CD14-positive monocyte (primary cell): ENCODE data around the gene FKBP4. TPM values are rescaled to one million over a fixed set of nuclear protein-coding genes. Genes with fewer than 3 reads are reported as not detected.

Experiments
- DNase-seq, 3 donors: peaks; one replicate each; pipeline ENCODE4 v3.0.0-alpha.2; 2011 to 2022
- H2AFZ ChIP-seq: 2 replicates; pipeline ENCODE4 v1.6.0; 2012; ENCODE audit warnings: mild to moderate bottlenecking, low read depth, low read length, inconsistent platforms; ENCODE audit not compliant: insufficient read depth, poor library complexity, severe bottlenecking
- H3K27ac ChIP-seq, 2 donors: 1 replicate in 1 of 2; 2 replicates in 1 of 2; pipeline ENCODE4 v1.5.1; 2012 to 2013; ENCODE audit warnings: low read length in 2 of 2, control low read depth in 1 of 2, inconsistent platforms in 1 of 2, low read depth in 1 of 2, mild to moderate bottlenecking in 1 of 2
- H3K27me3 ChIP-seq, 2 donors: one replicate each; pipeline versions ENCODE4 v1.6.0 to v1.6.1; 2011 to 2013; ENCODE audit warnings: low read length in 2 of 2; ENCODE audit not compliant: control insufficient read depth in 2 of 2, insufficient read depth in 2 of 2
- H3K36me3 ChIP-seq, 2 donors: replicated peaks in 1 of 2; 1 replicate in 1 of 2; 2 replicates in 1 of 2; pipeline versions ENCODE4 v1.5.1 to v1.6.1; 2012 to 2013; ENCODE audit warnings: low read length in 2 of 2, control low read depth in 1 of 2, inconsistent platforms in 1 of 2, mild to moderate bottlenecking in 1 of 2; ENCODE audit not compliant: insufficient read depth in 2 of 2, control insufficient read depth in 1 of 2
- H3K4me1 ChIP-seq, 2 donors: 1 replicate in 1 of 2; 2 replicates in 1 of 2; pipeline versions ENCODE4 v1.5.1 to v1.6.1; 2012 to 2013; ENCODE audit warnings: low read length in 2 of 2, control low read depth in 1 of 2, inconsistent platforms in 1 of 2, mild to moderate bottlenecking in 1 of 2, moderate library complexity in 1 of 2; ENCODE audit not compliant: insufficient read depth in 2 of 2, control insufficient read depth in 1 of 2
- H3K4me2 ChIP-seq: replicated peaks from 2 replicates; pipeline ENCODE3; 2012; ENCODE audit warnings: low read length, moderate library complexity, mild to moderate bottlenecking; ENCODE audit not compliant: poor library complexity, severe bottlenecking; ENCODE audit errors: extremely low read depth
- H3K4me3 ChIP-seq, 3 experiments: fragments of 200-600 bp in 1 of 3; sonication (generic) in 1 of 3; replicated peaks in 1 of 3; 1 replicate in 2 of 3; 2 replicates in 1 of 3; pipeline ENCODE4 v1.5.1; 2011 to 2013; ENCODE audit warnings: low read length in 3 of 3, mild to moderate bottlenecking in 3 of 3, control low read depth in 2 of 3, low read depth in 2 of 3, inconsistent platforms in 1 of 3, moderate library complexity in 1 of 3
- H3K79me2 ChIP-seq: 2 replicates; pipeline ENCODE4 v1.6.0; 2012; ENCODE audit warnings: mild to moderate bottlenecking, control low read depth, inconsistent platforms, low read length, moderate library complexity; ENCODE audit not compliant: insufficient read depth
- H3K9ac ChIP-seq: 2 replicates; pipeline ENCODE4 v1.6.0; 2017; ENCODE audit warnings: low read length, mild to moderate bottlenecking; ENCODE audit not compliant: insufficient read depth, poor library complexity, severe bottlenecking
- H3K9me3 ChIP-seq, 2 donors: replicated peaks in 1 of 2; 1 replicate in 1 of 2; 2 replicates in 1 of 2; pipeline versions ENCODE4 v1.5.1 to v1.6.1; 2012 to 2013; ENCODE audit warnings: low read length in 2 of 2, control low read depth in 1 of 2; ENCODE audit not compliant: control insufficient read depth in 1 of 2, insufficient read depth in 1 of 2
- H4K20me1 ChIP-seq: 2 replicates; pipeline ENCODE4 v1.6.0; 2012; ENCODE audit warnings: mild to moderate bottlenecking, low read length, control low read depth, moderate library complexity; ENCODE audit not compliant: insufficient read depth
- H3K27ac Mint-ChIP-seq, 7 donors: one replicate each; pipeline ENCODE4 v1.8.0; 2020; ENCODE audit warnings: mild to moderate bottlenecking in 7 of 7, mixed read lengths in 7 of 7, moderate library complexity in 6 of 7, inconsistent platforms in 2 of 7
- H3K27me3 Mint-ChIP-seq, 3 donors: one replicate each; pipeline ENCODE4 v1.8.0; 2021 to 2022; ENCODE audit warnings: low read depth in 3 of 3, mild to moderate bottlenecking in 3 of 3, mixed read lengths in 3 of 3, moderate library complexity in 3 of 3, inconsistent platforms in 1 of 3
- H3K36me3 Mint-ChIP-seq, 2 donors: one replicate each; pipeline ENCODE4 v1.8.0; 2020; ENCODE audit warnings: mixed read lengths in 2 of 2, inconsistent platforms in 1 of 2, mild to moderate bottlenecking in 1 of 2
- H3K4me1 Mint-ChIP-seq: one replicate; pipeline ENCODE4 v1.8.0; 2020; ENCODE audit warnings: mild to moderate bottlenecking, mixed read lengths
- H3K4me3 Mint-ChIP-seq, 2 donors: one replicate each; pipeline ENCODE4 v1.8.0; 2020; ENCODE audit warnings: mild to moderate bottlenecking in 2 of 2, mixed read lengths in 2 of 2, moderate library complexity in 1 of 2
- H3K9me3 Mint-ChIP-seq, 7 donors: one replicate each; pipeline ENCODE4 v1.8.0; 2020 to 2022; ENCODE audit warnings: mixed read lengths in 7 of 7, mild to moderate bottlenecking in 6 of 7, moderate library complexity in 6 of 7, inconsistent platforms in 2 of 7
- WGBS: methylation state at CpG from one replicate; pipeline ENCODE4 v1.1.5; 2013; ENCODE audit warnings: missing lambda C conversion rate; ENCODE audit not compliant: insufficient coverage; 5-methylcytosine and 5-hydroxymethylcytosine counted together
- intact Hi-C, 2 donors: fragments of 100-400 bp; cut with micrococcal nuclease; formaldehyde crosslinking; loops; one replicate each; pipeline versions ENCODE4 v1.15.0 to v1.15.1; 2023
- polyA plus RNA-seq, 3 donors: library from polyadenylated mRNA; depleted of rRNA in 1 of 3; unstranded in 2 of 3; stranded (reverse) in 1 of 3; fragments of 300-500 nt in 2 of 3; fragments of >200 nt in 1 of 3; fragmentation: Illumina TruSeq in 2 of 3; gene quantifications; 1 replicate in 2 of 3; 2 replicates in 1 of 3; pipeline ENCODE4 v1.2.3, GENCODE V29; 2012 to 2021
- TF ChIP-seq, protein P1 (sequence below): fragments of 200-600 bp; IDR thresholded peaks from one replicate; pipeline ENCODE4 v1.8.0; 2022; ENCODE audit warnings: antibody characterized with exemption, mild to moderate bottlenecking

FKBP4 gene
- polyA plus RNA-seq, 3 donors, result 19.3 to 22.1 (median 20.1) TPM

DNA sequence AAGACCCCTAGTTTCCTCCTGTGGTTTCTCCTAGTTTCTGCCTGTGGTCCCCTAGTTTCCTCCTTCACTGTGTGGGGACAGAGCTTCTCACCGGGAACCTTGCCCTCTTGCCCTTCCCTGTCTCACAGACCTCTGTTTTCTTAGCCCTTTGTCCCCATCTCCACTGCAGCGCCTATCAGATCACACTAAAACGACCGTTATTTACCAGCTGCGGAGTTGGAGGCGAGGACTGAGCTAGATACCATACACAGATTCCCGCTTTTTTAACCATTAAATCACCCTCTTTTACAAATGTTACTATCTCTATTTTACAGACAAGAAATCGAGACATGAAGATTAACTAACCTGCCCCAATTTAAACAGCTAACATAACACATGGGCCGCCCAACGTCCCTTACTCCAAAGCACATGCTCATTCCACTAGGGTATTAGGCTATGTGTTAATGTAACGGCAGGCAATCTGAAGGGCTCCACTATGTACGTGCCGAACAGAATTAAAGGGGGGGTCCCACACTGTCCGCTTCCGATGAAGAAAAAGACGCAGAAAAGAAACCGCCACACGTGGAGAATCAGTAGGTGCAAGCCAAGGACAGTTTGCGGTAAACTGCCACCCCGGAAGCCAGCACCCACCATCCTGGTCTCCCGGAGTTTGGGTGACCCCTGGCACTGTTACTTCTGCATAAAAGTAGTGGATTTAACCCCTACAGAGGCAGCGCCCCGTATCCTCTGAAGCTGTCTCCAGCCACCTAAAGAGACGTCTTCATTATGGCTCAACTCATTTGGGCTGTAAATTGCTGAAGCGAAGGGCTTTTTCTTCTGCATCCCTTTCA is 1.9 kb upstream of the FKBP4 start:
- Histone ChIP-seq H3K9me3 (no peaks in the 10 kb centered on the region), H3K9ac (no peak overlapping the region), H2AFZ (no peak overlapping the region), H3K4me2 (no peak overlapping the region), H3K36me3 (peaks cover 0 to 7% of the 10 kb centered on the region in 2 donors), H3K4me1 (peaks cover 15 to 28% of the 10 kb centered on the region in 2 donors), H3K4me3 (no peak overlapping the region), H3K79me2 (peaks cover 4% of the 10 kb centered on the region), H4K20me1 (peaks cover 10% of the 10 kb centered on the region), H3K27me3 (peaks cover 8 to 22% of the 10 kb centered on the region in 2 donors), H3K27ac (no peak overlapping the region)
- DNase-seq, result no peak
- 59% methylated on average over 19 of the region's 25 CpGs for whole genome bisulfite sequencing
- Mint-ChIP-seq H3K36me3 (peaks cover 0 to 5% of the 10 kb centered on the region in 2 donors), H3K4me3 (peak overlapping the region in 1 of 2 donors; percentile 82), H3K9me3 (peaks cover 0 to 5% (median 0%) of the 10 kb centered on the region in 7 donors), H3K4me1 (peaks cover 22% of the 10 kb centered on the region), H3K27ac (no peak overlapping the region), H3K27me3 (peaks cover 18 to 27% (median 19%) of the 10 kb centered on the region in 3 donors)
- intact Hi-C loops, result no loop called here
- TF ChIP-seq, protein P1, sequence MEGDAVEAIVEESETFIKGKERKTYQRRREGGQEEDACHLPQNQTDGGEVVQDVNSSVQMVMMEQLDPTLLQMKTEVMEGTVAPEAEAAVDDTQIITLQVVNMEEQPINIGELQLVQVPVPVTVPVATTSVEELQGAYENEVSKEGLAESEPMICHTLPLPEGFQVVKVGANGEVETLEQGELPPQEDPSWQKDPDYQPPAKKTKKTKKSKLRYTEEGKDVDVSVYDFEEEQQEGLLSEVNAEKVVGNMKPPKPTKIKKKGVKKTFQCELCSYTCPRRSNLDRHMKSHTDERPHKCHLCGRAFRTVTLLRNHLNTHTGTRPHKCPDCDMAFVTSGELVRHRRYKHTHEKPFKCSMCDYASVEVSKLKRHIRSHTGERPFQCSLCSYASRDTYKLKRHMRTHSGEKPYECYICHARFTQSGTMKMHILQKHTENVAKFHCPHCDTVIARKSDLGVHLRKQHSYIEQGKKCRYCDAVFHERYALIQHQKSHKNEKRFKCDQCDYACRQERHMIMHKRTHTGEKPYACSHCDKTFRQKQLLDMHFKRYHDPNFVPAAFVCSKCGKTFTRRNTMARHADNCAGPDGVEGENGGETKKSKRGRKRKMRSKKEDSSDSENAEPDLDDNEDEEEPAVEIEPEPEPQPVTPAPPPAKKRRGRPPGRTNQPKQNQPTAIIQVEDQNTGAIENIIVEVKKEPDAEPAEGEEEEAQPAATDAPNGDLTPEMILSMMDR, result no peak

DNA sequence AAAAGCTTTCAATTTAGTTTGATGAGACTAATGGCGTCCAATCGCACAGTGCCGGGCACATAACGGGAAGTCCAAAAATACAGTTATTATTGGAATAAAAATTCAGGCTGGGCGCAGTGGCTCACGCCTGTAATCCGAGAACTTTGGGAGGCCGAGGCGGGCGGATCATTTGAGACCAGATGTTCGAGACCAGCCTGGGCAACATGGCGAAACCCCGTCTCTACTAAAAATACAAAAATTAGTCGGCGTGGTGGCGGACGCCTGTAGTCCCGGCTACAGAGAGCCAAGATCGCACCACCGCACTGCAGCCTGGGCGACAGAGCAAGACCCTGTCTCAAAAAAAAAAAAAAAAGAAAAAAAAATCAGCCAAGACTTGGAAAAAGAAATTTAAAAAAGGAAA is 1.2 kb upstream of the FKBP4 start:
- Histone ChIP-seq H3K4me2 (peak overlapping the region; percentile 99), H2AFZ (peak overlapping the region; percentile 94), H3K79me2 (peaks cover 4% of the 10 kb centered on the region), H3K4me1 (peaks cover 15 to 28% of the 10 kb centered on the region in 2 donors), H4K20me1 (peaks cover 10% of the 10 kb centered on the region), H3K9me3 (no peaks in the 10 kb centered on the region), H3K9ac (no peak overlapping the region), H3K27me3 (peaks cover 8 to 22% of the 10 kb centered on the region in 2 donors), H3K27ac (no peak overlapping the region), H3K4me3 (no peak overlapping the region), H3K36me3 (peaks cover 1 to 13% of the 10 kb centered on the region in 2 donors)
- intact Hi-C loops, result no loop called here
- TF ChIP-seq, protein P1, result no peak
- H3K27me3 Mint-ChIP-seq, result peaks cover 18 to 27% (median 19%) of the 10 kb centered on the region in 3 donors
- 95% methylated on average over 10 of the region's 21 CpGs for WGBS
- H3K9me3 Mint-ChIP-seq, result peaks cover 0 to 5% (median 0%) of the 10 kb centered on the region in 7 donors
- peak overlapping the region; percentile 12 to 82 for H3K4me3 Mint-ChIP-seq
- peaks cover 3 to 12% of the 10 kb centered on the region in 2 donors for H3K36me3 Mint-ChIP-seq
- peaks cover 22% of the 10 kb centered on the region for H3K4me1 Mint-ChIP-seq
- H3K27ac Mint-ChIP-seq, result no peak overlapping the region
- DNase-seq, result no peak
